Esophagus muscularis mucosa (tissue), 3 donors: ENCODE results near the gene YY2.

Source experiments
- POLR2A ChIP-seq: fragments of 450-650 bp; IDR thresholded peaks from one replicate; pipeline ENCODE4 v1.6.1; 2017; ENCODE audit warnings: antibody characterized with exemption, moderate library complexity, mild to moderate bottlenecking, low read depth
- POLR2AphosphoS5 ChIP-seq, 2 donors: sonication (generic); formaldehyde crosslinking; IDR thresholded peaks; one replicate each; pipeline ENCODE4 v1.6.1; 2017; ENCODE audit warnings: antibody characterized with exemption in 2 of 2
- TF ChIP-seq, protein P1 (sequence below), 3 experiments: fragments of 200-600 bp in 2 of 3; fragments of 450-650 bp in 1 of 3; sonication (generic) in 2 of 3; IDR thresholded peaks; one replicate each; pipeline ENCODE4 v1.5.1; 2017 to 2019; ENCODE audit warnings: antibody characterized with exemption in 3 of 3, mild to moderate bottlenecking in 2 of 3, moderate library complexity in 1 of 3

- TF ChIP-seq, protein P1, sequence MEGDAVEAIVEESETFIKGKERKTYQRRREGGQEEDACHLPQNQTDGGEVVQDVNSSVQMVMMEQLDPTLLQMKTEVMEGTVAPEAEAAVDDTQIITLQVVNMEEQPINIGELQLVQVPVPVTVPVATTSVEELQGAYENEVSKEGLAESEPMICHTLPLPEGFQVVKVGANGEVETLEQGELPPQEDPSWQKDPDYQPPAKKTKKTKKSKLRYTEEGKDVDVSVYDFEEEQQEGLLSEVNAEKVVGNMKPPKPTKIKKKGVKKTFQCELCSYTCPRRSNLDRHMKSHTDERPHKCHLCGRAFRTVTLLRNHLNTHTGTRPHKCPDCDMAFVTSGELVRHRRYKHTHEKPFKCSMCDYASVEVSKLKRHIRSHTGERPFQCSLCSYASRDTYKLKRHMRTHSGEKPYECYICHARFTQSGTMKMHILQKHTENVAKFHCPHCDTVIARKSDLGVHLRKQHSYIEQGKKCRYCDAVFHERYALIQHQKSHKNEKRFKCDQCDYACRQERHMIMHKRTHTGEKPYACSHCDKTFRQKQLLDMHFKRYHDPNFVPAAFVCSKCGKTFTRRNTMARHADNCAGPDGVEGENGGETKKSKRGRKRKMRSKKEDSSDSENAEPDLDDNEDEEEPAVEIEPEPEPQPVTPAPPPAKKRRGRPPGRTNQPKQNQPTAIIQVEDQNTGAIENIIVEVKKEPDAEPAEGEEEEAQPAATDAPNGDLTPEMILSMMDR (IDR thresholded peaks at IDR 0.05), result no peak
- TF ChIP-seq POLR2A (no peak), POLR2AphosphoS5 (IDR thresholded peaks at IDR 0.05) (no peak)
These were observed 29.8 kb downstream of the YY2 start for GRCh38 chrX:21885568-21885967.
